Activated naive CD8-positive, alpha-beta T cell treated with anti-CD3 and anti-CD28 coated beads, Interleukin-2, amount 10 ng/mL, durations not matched to agents 7 days and 5 days (primary cell): ENCODE data around the gene LSM14A. TPM values are rescaled to one million over a fixed set of nuclear protein-coding genes. Genes with fewer than 3 reads are reported as not detected.

ENCODE experiments used
- ATAC-seq: fragments of 150-1000 bp; cut with Tn5 transposase; one replicate; pipeline ENCODE4 v1.10.0; 2021; ENCODE audit warnings: low read depth, moderate library complexity
- POLR2A ChIA-PET: fragments of 350-600 bp; sonication (Branson Sonifier 250); formaldehyde crosslinking; loops from one replicate; lab custom pipeline; 2021; ENCODE audit warnings: antibody characterized with exemption; lab: Charles Lee
- DNase-seq: peaks from one replicate; pipeline ENCODE4 v3.0.0; 2021
- H3K27ac Mint-ChIP-seq: one replicate; pipeline ENCODE4 v1.8.0; 2022; ENCODE audit warnings: mild to moderate bottlenecking, mixed read lengths
- H3K27me3 Mint-ChIP-seq: one replicate; pipeline ENCODE4 v1.8.0; 2022; ENCODE audit warnings: mild to moderate bottlenecking, moderate library complexity, mixed read lengths
- H3K36me3 Mint-ChIP-seq: one replicate; pipeline ENCODE4 v1.8.0; 2021; ENCODE audit warnings: mild to moderate bottlenecking, mixed read lengths
- H3K4me1 Mint-ChIP-seq: one replicate; pipeline ENCODE4 v1.8.0; 2021; ENCODE audit warnings: mixed read lengths
- H3K4me3 Mint-ChIP-seq: one replicate; pipeline ENCODE4 v1.8.0; 2022; ENCODE audit warnings: mild to moderate bottlenecking, moderate library complexity, mixed read lengths
- H3K9me3 Mint-ChIP-seq: one replicate; pipeline ENCODE4 v1.8.0; 2021; ENCODE audit warnings: mixed read lengths
- total RNA-seq, 2 experiments: library from RNA; stranded (reverse); gene quantifications; one replicate each; pipeline ENCODE4 v1.2.3, GENCODE V29; 2021

Gene LSM14A
- total RNA-seq, 2 experiments from 2014 or later: 141 to 156 TPM

DNA sequence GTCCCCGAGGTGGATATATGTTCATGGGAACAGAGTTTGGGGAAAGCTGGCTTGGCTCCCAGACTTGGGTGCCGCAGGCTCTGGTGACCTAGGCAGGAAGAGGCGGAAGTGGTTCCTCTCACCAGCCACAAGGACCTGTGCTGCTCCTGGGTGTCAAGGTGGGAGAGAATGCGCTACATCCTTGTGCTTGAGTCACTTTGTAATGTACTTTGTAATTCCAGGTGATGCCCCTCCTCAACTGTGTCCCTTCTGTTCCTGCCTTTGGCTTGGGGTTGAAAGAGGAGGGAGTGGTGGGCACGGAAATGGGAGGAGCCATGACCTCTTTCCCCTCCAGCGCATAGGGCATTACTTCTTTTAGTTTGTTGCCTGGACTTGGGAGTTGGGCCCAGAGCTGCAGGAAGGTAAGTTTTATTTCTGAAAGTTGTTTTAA is 92.9 kb downstream of the LSM14A start:
- Mint-ChIP-seq H3K4me1 (peaks cover 15% of the 10 kb centered on the region), H3K27ac (no peak overlapping the region), H3K4me3 (no peak overlapping the region), H3K36me3 (peaks cover 6% of the 10 kb centered on the region), H3K27me3 (no peaks in the 10 kb centered on the region), H3K9me3 (no peaks in the 10 kb centered on the region)
- DNase-seq (no peak), ATAC-seq (no peak)
- POLR2A ChIA-PET: no interaction called here

DNA sequence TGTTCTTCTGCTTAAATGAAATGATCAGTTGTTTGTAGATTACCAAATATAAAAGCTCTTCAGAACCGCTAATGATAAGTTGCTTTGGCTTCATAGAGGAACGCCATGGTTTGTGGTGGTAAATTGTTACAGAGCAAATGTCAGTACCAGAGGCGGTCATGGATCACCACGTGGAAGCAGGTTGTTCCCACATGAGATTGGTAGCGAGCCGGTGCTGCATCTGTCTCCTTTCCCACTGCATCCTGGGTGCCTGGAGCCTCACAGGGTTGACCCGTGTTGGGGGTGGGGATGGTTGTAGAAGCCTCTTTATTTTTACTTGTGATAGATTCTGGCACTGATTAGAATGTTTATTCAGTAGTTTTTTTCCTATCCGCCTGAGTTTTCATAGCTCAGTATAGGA is 96.8 kb downstream of the LSM14A start:
- Mint-ChIP-seq H3K27me3 (no peaks in the 10 kb centered on the region), H3K4me3 (no peak overlapping the region), H3K36me3 (peaks cover 12% of the 10 kb centered on the region), H3K27ac (no peak overlapping the region), H3K9me3 (no peaks in the 10 kb centered on the region), H3K4me1 (peaks cover 22% of the 10 kb centered on the region)
- no peak for DNase-seq
- POLR2A ChIA-PET: interaction anchor here (0.5 kb wide), 1 partner anchor 39 kb away, joined by 5 read pairs; no protein-coding TSS in a partner anchor
- ATAC-seq: no peak

DNA sequence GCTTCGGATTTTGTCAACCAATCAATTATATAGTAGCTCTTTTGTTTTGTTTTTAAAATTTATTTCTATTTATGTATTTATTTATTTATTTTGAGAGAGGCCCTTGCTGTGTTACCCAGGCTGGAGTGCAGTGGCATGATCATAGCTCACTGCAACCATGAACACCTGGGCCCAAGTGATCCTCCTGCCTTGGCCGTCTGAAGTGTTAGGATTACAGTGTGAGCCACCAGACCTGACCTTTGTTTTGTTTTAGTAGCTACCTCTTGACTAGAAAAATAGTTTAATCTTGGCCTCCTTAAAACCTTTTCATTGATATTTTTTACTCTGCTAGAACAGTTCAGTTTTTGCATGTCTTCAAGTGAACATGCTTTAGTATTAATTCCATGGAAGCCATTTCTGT is 97.2 kb downstream of the LSM14A start:
- H3K4me1 Mint-ChIP-seq: peaks cover 22% of the 10 kb centered on the region

DNA sequence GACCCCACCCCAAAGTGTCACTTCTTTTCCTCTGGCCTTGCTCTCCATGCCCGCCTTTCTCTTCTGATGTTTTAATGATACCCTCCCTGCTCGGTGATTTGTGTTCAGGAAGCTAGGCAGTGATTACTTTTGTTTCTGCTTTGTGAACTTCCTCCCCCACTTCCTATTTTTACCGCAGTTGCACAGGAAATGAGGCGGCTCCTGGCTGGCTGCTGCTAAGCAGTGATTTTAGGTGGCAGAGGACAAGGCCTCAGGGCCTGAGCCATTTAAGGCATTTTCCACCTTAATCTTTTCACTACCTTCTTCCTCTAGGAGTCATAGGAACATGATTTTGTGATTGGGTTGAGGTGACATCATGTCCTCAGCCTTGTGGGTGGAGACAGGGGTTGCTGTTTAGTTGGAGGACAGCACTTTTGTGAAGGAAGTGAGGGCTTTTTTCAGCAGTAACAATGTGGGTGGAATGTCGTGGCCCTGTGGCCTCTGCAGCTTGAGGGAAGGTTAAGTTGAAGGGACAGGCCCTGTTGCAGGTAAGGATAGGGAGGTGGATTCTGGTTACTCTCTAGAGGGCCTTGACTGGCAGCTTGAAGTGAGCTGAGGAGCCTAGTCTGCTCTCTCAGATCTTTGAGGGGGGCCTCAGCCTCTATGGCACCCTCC is 97.8 kb downstream of the LSM14A start:
- H3K27ac Mint-ChIP-seq: peak overlapping the region; percentile 59
- peaks cover 23% of the 10 kb centered on the region for H3K4me1 Mint-ChIP-seq
- no peaks in the 10 kb centered on the region for H3K9me3 Mint-ChIP-seq
- DNase-seq: peak; percentile 44
- peak; percentile 84 for ATAC-seq
- H3K27me3 Mint-ChIP-seq: no peaks in the 10 kb centered on the region
- H3K4me3 Mint-ChIP-seq: peak overlapping the region; percentile 57
- POLR2A ChIA-PET: no interaction called here
- peaks cover 12% of the 10 kb centered on the region for H3K36me3 Mint-ChIP-seq

More for the DNA sequence above, 97.2 kb downstream of the LSM14A start:
- Mint-ChIP-seq H3K9me3 (no peaks in the 10 kb centered on the region), H3K4me3 (peak overlapping the region; percentile 57), H3K36me3 (peaks cover 12% of the 10 kb centered on the region), H3K27me3 (no peaks in the 10 kb centered on the region), H3K27ac (no peak overlapping the region)
- POLR2A ChIA-PET: interaction anchor here (0.5 kb wide), 1 partner anchor 39 kb away, joined by 5 read pairs; no protein-coding TSS in a partner anchor
- no peak for DNase-seq
- no peak for ATAC-seq

DNA sequence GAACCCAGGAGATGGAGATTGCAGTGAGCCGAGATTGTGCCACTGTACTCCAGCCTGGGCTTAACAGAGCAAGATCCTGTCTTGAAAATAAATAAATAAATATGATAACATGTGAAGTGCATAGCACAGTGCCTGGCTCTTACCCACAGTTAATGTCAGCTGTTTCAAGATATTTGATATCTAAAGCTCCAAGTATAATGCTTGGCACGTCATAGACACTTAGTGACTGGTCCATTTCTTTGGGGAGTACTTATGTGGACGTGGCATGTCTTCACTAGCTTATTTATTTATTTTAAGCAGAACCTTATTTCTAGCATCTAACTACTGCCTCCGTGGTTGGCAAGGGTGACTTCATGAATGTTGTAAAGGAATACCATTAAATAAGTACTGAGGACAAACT is 100.8 kb downstream of the LSM14A start:
- Mint-ChIP-seq H3K4me3 (no peak overlapping the region), H3K9me3 (no peaks in the 10 kb centered on the region), H3K27me3 (no peaks in the 10 kb centered on the region), H3K4me1 (peaks cover 24% of the 10 kb centered on the region), H3K36me3 (peaks cover 13% of the 10 kb centered on the region), H3K27ac (no peak overlapping the region)
- ATAC-seq (no peak), DNase-seq (no peak)
- POLR2A ChIA-PET: no interaction called here

DNA sequence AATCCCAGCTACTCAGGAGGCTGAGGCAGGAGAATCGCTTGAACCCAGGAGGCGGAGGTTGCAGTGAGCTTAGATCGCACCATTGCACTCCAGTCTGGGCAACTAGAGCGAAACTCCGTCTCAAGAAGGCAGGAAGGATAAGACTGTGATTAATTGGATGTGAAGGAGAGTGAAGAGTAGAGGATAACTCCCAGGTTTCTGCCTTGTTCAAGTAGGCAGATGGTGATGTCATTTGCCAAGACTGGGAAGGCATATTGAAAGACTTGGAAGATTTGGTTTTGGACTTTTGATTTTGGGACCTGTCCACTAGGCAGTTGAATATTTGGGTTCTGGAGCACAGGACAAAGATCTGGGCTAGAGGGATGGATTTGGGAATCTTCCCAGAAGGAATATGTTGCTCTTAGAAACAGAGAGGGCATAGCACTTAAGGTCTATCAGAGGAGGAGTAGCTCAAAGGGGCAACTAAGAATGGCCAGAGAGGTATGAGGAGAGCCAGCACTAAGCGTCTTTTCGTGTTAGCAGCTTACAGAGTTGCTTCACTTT is 102.1 kb downstream of the LSM14A start:
- Mint-ChIP-seq H3K27ac (no peak overlapping the region), H3K4me3 (no peak overlapping the region), H3K36me3 (peaks cover 11% of the 10 kb centered on the region), H3K9me3 (no peaks in the 10 kb centered on the region), H3K27me3 (no peaks in the 10 kb centered on the region), H3K4me1 (peaks cover 22% of the 10 kb centered on the region)
- DNase-seq: no peak
- ATAC-seq: no peak
- POLR2A ChIA-PET: no interaction called here

DNA sequence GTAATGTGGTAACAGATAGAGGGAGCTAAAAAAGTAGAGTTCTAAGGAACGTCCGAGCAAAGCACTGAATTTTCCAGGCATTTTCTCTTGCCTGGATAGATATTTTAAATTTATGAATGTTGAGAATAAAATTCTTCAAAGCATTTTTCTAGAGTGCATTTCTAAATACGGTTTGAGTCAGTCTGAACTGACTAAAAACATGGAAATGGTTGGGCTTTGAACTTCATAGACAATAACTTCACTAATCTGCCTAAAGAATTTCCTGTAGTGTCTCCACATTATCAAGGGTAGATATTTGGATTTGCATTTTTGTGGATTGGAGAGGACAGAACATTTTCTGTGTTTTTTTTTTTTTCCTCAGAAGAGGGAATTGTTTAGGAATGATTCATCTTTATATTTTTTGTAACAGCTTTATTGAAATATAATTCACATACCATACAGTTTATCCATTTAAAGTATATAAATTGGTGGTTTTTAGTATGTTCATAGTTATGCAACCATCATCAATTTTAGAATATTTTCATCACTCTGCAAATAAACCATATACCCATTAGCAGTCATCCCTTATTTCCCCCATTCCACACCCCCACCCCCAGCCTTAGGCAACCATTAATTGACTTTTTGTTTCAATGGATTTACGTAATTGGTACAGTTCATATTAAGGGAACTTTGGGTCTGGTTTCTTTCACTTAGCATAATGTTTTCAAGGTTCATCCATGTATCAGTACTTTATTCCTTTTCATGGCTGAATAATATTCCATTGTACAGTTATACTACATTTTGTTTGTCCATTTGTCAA is 102.7 kb downstream of the LSM14A start:
- Mint-ChIP-seq H3K27me3 (no peaks in the 10 kb centered on the region), H3K4me1 (peaks cover 16% of the 10 kb centered on the region), H3K9me3 (no peaks in the 10 kb centered on the region), H3K27ac (no peak overlapping the region), H3K4me3 (no peak overlapping the region), H3K36me3 (peaks cover 11% of the 10 kb centered on the region)
- ATAC-seq (no peak), DNase-seq (no peak)
- POLR2A ChIA-PET: no interaction called here

DNA sequence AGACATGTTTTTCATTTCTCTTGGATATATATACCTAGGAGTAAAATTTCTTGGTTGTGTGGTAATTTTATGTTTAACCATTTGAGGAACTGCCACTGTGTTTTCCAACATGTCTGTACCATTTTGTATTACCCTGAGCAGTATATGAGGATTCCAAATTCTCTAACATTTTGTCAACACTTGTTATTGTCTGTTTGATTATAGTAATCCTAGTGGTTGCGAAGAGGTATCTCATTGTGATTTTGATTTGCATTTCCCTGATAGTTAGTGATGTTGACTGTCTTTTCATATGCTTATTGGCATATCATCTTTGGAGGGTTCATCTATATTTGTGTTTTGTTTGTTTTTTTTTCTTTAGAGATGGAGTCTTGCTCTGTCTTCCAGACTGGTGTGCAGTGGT is 103.4 kb downstream of the LSM14A start:
- H3K27ac Mint-ChIP-seq: no peak overlapping the region
- POLR2A ChIA-PET: no interaction called here
- no peak overlapping the region for H3K4me3 Mint-ChIP-seq
- peaks cover 10% of the 10 kb centered on the region for H3K4me1 Mint-ChIP-seq
- H3K27me3 Mint-ChIP-seq: no peaks in the 10 kb centered on the region
- no peak for DNase-seq
- no peak for ATAC-seq
- no peaks in the 10 kb centered on the region for H3K9me3 Mint-ChIP-seq
- H3K36me3 Mint-ChIP-seq: peaks cover 10% of the 10 kb centered on the region

DNA sequence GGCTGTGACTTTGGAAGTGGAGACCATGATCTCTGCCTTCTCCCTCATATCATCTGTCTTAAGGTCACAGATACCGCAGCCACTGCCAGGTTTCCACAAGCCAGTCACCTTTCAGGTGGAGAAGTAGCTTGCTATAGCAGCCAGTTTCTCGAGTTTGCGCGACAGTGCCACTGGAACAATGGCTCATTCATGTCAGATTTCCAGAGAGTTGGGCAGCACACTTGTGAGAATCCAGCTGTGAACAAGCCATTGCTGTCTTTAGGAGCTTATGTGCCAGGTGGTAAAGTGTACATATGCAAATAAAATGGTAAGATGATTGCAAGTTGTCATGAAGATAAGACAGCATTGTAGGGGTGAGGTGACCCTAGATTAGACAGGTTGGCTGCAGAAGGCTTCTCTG is 104.3 kb downstream of the LSM14A start:
- Mint-ChIP-seq H3K9me3 (no peaks in the 10 kb centered on the region), H3K27me3 (no peaks in the 10 kb centered on the region), H3K4me1 (peaks cover 9% of the 10 kb centered on the region), H3K36me3 (peaks cover 10% of the 10 kb centered on the region), H3K4me3 (no peak overlapping the region), H3K27ac (no peak overlapping the region)
- DNase-seq (no peak), ATAC-seq (no peak)
- POLR2A ChIA-PET: no interaction called here

DNA sequence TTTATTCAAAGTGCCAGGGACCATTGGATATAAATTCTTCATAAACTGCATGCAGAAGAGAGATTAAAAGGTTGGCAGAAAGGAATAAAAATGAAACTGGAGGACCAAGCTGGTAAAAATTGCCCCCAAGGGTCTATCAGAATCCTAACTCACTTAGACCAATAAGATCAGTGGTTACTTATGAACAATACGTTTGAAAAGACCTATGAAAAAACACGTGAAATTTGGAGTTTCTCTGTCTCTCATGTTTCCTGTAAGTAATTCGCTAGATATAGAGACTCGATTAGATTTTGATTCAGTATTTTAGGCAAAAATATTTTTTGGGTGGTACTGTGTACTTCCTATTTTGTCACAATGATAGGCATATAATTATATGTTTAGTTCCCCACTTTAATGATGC is 104.9 kb downstream of the LSM14A start:
- Mint-ChIP-seq H3K27ac (no peak overlapping the region), H3K4me3 (no peak overlapping the region), H3K4me1 (peaks cover 7% of the 10 kb centered on the region), H3K36me3 (peaks cover 9% of the 10 kb centered on the region), H3K9me3 (no peaks in the 10 kb centered on the region), H3K27me3 (no peaks in the 10 kb centered on the region)
- POLR2A ChIA-PET: no interaction called here
- no peak for DNase-seq
- no peak for ATAC-seq

DNA sequence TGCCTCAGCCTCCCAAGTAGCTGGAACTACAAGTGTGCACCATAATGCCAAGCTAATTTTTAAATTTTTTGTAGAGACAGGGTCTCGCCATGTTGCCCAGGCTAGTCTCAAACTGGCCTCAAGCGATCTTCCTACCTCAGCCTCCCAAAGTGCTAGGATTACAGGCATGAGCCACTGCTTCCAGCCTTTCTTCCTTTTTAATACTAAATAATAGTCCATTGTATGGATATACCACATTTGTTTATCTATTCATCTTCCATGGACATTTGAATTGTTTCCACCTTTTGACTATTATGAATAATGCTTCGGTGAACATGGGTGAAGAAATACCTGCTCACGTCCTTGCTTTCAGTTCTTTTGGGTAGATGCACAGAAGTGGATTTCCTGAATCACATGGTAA is 106.5 kb downstream of the LSM14A start:
- Mint-ChIP-seq H3K27ac (no peak overlapping the region), H3K9me3 (no peaks in the 10 kb centered on the region), H3K4me1 (peaks cover 8% of the 10 kb centered on the region), H3K4me3 (no peak overlapping the region), H3K27me3 (no peaks in the 10 kb centered on the region), H3K36me3 (peaks cover 8% of the 10 kb centered on the region)
- POLR2A ChIA-PET: no interaction called here
- ATAC-seq (no peak), DNase-seq (no peak)
